HCT116 (cell line): Measurements from ENCODE around the gene ZNF607. TPM values are rescaled to one million over a fixed set of nuclear protein-coding genes. Genes with fewer than 3 reads are reported as not detected.

ENCODE experiments used
- ATAC-seq: fragments of 200-7000 bp; cut with Tn5 transposase; 2 replicates; pipeline ENCODE4 v1.9.1; 2020; ENCODE audit warnings: mild to moderate bottlenecking, moderate library complexity
- BruUV-seq: library from RNA; stranded (reverse); fragments of 400-500 nt; replicated peaks from 2 replicates; lab custom pipeline; 2021; lab: Mats Ljungman, UMichigan
- CTCF ChIA-PET: fragments of 300-600 bp; sonication (Branson Sonifier 250); formaldehyde crosslinking; loops from one replicate; lab custom pipeline; 2021; ENCODE audit warnings: antibody characterized with exemption; lab: Charles Lee
- POLR2A ChIA-PET: fragments of 300-600, 350-600 bp; sonication (Branson Sonifier 250); formaldehyde crosslinking; loops from one replicate; lab custom pipeline; 2021; ENCODE audit warnings: antibody characterized with exemption; lab: Charles Lee
- RAD21 ChIA-PET, 2 experiments: fragments of 300-600 bp; sonication (Branson Sonifier 250); formaldehyde crosslinking; loops; one replicate each; lab custom pipeline; 2023; ENCODE audit warnings: low total read pairs in 2 of 2; ENCODE audit not compliant: uncharacterized antibody in 2 of 2, unreplicated experiment in 2 of 2, low non-redundant PET in 1 of 2; lab: Charles Lee
- DNase-seq: peaks from one replicate; pipeline ENCODE4 v3.0.0-alpha.2; 2010; ENCODE audit warnings: low read depth, low spot score
- H2AFZ ChIP-seq: fragments of 200-600 bp; shearing (Covaris generic), sonication (generic); 2 replicates; pipeline ENCODE4 v1.6.1; 2017; ENCODE audit warnings: low read depth, mixed run types, mixed read lengths, antibody characterized with exemption, low read length; ENCODE audit not compliant: poor library complexity, severe bottlenecking
- H3K27ac ChIP-seq: 2 replicates; pipeline ENCODE4 v1.5.1; 2012; ENCODE audit warnings: low read depth, low read length
- H3K27me3 ChIP-seq: fragments of 200-600 bp; sonication (generic); 2 replicates; pipeline ENCODE4 v1.6.1; 2016; ENCODE audit warnings: mixed run types, low read length, mixed read lengths; ENCODE audit not compliant: insufficient read depth
- H3K36me3 ChIP-seq, 2 experiments: fragments of 200-500 bp in 1 of 2; fragments of 200-600 bp in 1 of 2; sonication (Bioruptor generic) in 1 of 2; sonication (generic) in 1 of 2; 2 replicates each; pipeline versions ENCODE4 v1.5.1 to v1.6.1; 2014 to 2016; ENCODE audit warnings: low read length in 2 of 2, inconsistent platforms in 1 of 2, mixed read lengths in 1 of 2, mixed run types in 1 of 2; ENCODE audit not compliant: insufficient read depth in 2 of 2, control insufficient read depth in 1 of 2
- H3K4me1 ChIP-seq, 2 experiments: fragments of 200-600 bp in 1 of 2; sonication (generic) in 1 of 2; 2 replicates each; pipeline versions ENCODE4 v1.5.1 to v1.6.1; 2012 to 2017; ENCODE audit warnings: low read length in 2 of 2, inconsistent platforms in 1 of 2, mild to moderate bottlenecking in 1 of 2, mixed read lengths in 1 of 2, mixed run types in 1 of 2, moderate library complexity in 1 of 2; ENCODE audit not compliant: insufficient read depth in 2 of 2, control insufficient read depth in 1 of 2
- H3K4me2 ChIP-seq: fragments of 200-600 bp; sonication (generic); 2 replicates; pipeline ENCODE4 v1.6.1; 2017; ENCODE audit warnings: mixed run types, low read length, mixed read lengths
- H3K4me3 ChIP-seq, 2 experiments: fragments of 200-600 bp in 1 of 2; sonication (generic) in 1 of 2; replicated peaks in 1 of 2; 2 replicates each; pipeline ENCODE4 v1.5.1; 2011 to 2016; ENCODE audit warnings: low read length in 2 of 2, control low read depth in 1 of 2, low read depth in 1 of 2, mild to moderate bottlenecking in 1 of 2, mixed read lengths in 1 of 2, mixed run types in 1 of 2
- H3K79me2 ChIP-seq: fragments of 200-600 bp; sonication (generic); 2 replicates; pipeline ENCODE4 v1.6.1; 2017; ENCODE audit warnings: mild to moderate bottlenecking, mixed run types, low read length, moderate library complexity, mixed read lengths; ENCODE audit not compliant: insufficient read depth
- H3K9ac ChIP-seq: fragments of 200-600 bp; sonication (generic); 2 replicates; pipeline ENCODE4 v1.6.1; 2016; ENCODE audit warnings: low read length, mixed read lengths
- H3K9me2 ChIP-seq: fragments of 200-600 bp; sonication (generic), shearing (Covaris generic); 2 replicates; pipeline ENCODE4 v1.6.1; 2017; ENCODE audit warnings: mixed run types, mild to moderate bottlenecking, moderate library complexity; ENCODE audit not compliant: insufficient read depth
- H3K9me3 ChIP-seq, 2 experiments: fragments of 200-500 bp in 1 of 2; fragments of 200-600 bp in 1 of 2; sonication (Bioruptor generic) in 1 of 2; sonication (generic) in 1 of 2; 2 replicates each; pipeline ENCODE4 v1.6.1; 2014 to 2017; ENCODE audit warnings: low read length in 2 of 2, mixed read lengths in 2 of 2, inconsistent platforms in 1 of 2, low read depth in 1 of 2, mild to moderate bottlenecking in 1 of 2, mixed run types in 1 of 2, moderate library complexity in 1 of 2; ENCODE audit not compliant: control insufficient read depth in 1 of 2, insufficient read depth in 1 of 2
- H4K20me1 ChIP-seq: fragments of 200-600 bp; sonication (generic), shearing (Covaris generic); 2 replicates; pipeline ENCODE4 v1.6.1; 2017; ENCODE audit warnings: mixed run types, mild to moderate bottlenecking, moderate library complexity; ENCODE audit not compliant: insufficient read depth
- ATF3 ChIP-seq: IDR thresholded peaks from 2 replicates; pipeline ENCODE4 v1.6.1; 2012
- CBX3 ChIP-seq: IDR thresholded peaks from 2 replicates; pipeline ENCODE4 v1.6.1; 2012; ENCODE audit warnings: low read depth
- CEBPB ChIP-seq: IDR thresholded peaks from 2 replicates; pipeline ENCODE4 v1.6.1; 2012; ENCODE audit warnings: low read depth
- CTCF ChIP-seq, 3 experiments: fragments of 200-600 bp in 1 of 3; sonication (generic) in 1 of 3; IDR thresholded peaks in 2 of 3; conservative IDR thresholded peaks in 1 of 3; 2 replicates each; pipeline ENCODE4 v1.5.1; 2012 to 2017; ENCODE audit warnings: low read depth in 2 of 3, low read length in 2 of 3, antibody characterized with exemption in 1 of 3, borderline replicate concordance in 1 of 3, control low read depth in 1 of 3, mild to moderate bottlenecking in 1 of 3, mixed read lengths in 1 of 3, mixed run types in 1 of 3, moderate library complexity in 1 of 3; ENCODE audit not compliant: insufficient read depth in 1 of 3
- EGR1 ChIP-seq: IDR thresholded peaks from 2 replicates; pipeline ENCODE4 v1.6.1; 2012; ENCODE audit warnings: low read depth
- ELF1 ChIP-seq: IDR thresholded peaks from 2 replicates; pipeline ENCODE4 v1.6.1; 2012; ENCODE audit warnings: low read depth, borderline replicate concordance
- EZH2 ChIP-seq: fragments of 200-600 bp; sonication (generic); IDR thresholded peaks from 2 replicates; pipeline ENCODE4 v1.6.1; 2017; ENCODE audit warnings: antibody characterized with exemption, mixed run types
- FOSL1 ChIP-seq: IDR thresholded peaks from 2 replicates; pipeline ENCODE4 v1.6.1; 2012; ENCODE audit warnings: low read depth
- MAX ChIP-seq: IDR thresholded peaks from 2 replicates; pipeline ENCODE4 v1.6.1; 2012
- POLR2AphosphoS5 ChIP-seq: IDR thresholded peaks from 2 replicates; pipeline ENCODE4 v1.6.1; 2011; ENCODE audit warnings: mild to moderate bottlenecking, low read depth, low read length, moderate library complexity
- RAD21 ChIP-seq: IDR thresholded peaks from 2 replicates; pipeline ENCODE4 v1.6.1; 2012; ENCODE audit warnings: low read depth, mild to moderate bottlenecking
- REST ChIP-seq: IDR thresholded peaks from 2 replicates; pipeline ENCODE4 v1.6.1; 2012; ENCODE audit warnings: low read depth
- SP1 ChIP-seq: IDR thresholded peaks from 2 replicates; pipeline ENCODE4 v1.6.1; 2012; ENCODE audit warnings: low read depth
- SRF ChIP-seq: IDR thresholded peaks from 2 replicates; pipeline ENCODE4 v1.6.1; 2012; ENCODE audit warnings: low read depth
- TCF7L2 ChIP-seq: IDR thresholded peaks from 2 replicates; pipeline ENCODE4 v1.7.0; 2011; ENCODE audit warnings: borderline replicate concordance, inconsistent platforms; ENCODE audit not compliant: insufficient read depth, insufficient read length; ENCODE audit errors: extremely low read depth
- ZBTB33 ChIP-seq: IDR thresholded peaks from 2 replicates; pipeline ENCODE4 v1.6.1; 2011; ENCODE audit warnings: mild to moderate bottlenecking, low read length, moderate library complexity; ENCODE audit not compliant: insufficient replicate concordance; ENCODE audit errors: extremely low read depth
- ZFX ChIP-seq: fragments of 450-650 bp; IDR thresholded peaks from 2 replicates; pipeline ENCODE4 v1.6.1; 2017
- ZNF274 ChIP-seq: fragments of 200-500 bp; sonication (Bioruptor generic); IDR thresholded peaks from 2 replicates; pipeline ENCODE4 v1.6.1; 2014; ENCODE audit warnings: mild to moderate bottlenecking, low read depth, low read length, inconsistent platforms
- intact Hi-C: fragments of 100-400 bp; cut with micrococcal nuclease; formaldehyde crosslinking; loops from 2 replicates; pipeline ENCODE4 v1.10.0; 2022
- total RNA-seq: library from RNA; stranded (reverse); gene quantifications from one replicate; pipeline ENCODE4 v1.2.1, GENCODE V29; 2021; ENCODE audit not compliant: unreplicated experiment

The ZNF607 gene
- total RNA-seq, 1 experiment from 2014 or later: 7.1 TPM

GRCh38 chr19:37719927-37720265 lies 335 bp upstream of the ZNF607 start:
- Histone ChIP-seq H3K4me2 (peak overlapping the region; percentile 78), H3K27me3 (no peaks in the 10 kb centered on the region), H3K9ac (no peak overlapping the region), H2AFZ (peak overlapping the region; percentile 69), H3K79me2 (peaks cover 7% of the 10 kb centered on the region; the same call in 1 of the 2 replicates)
- ChIA-PET POLR2A (interaction anchor here (1.4 kb wide), 1 partner anchor 60 kb away, joined by 3 read pairs; the partner anchor contains the start of gene ZNF573), RAD21 (no interaction called here)
- BruUV-seq: no TSS peak
- TF ChIP-seq ZFX (no peak), EGR1 (no peak), EZH2 (no peak), CTCF (IDR thresholded peaks at IDR 0.05 in 2 of 3, conservative IDR thresholded peaks at IDR 0.05 in 1 of 3; ENCODE audit: borderline replicate concordance in 1 of 3, insufficient read depth in 1 of 3, low read depth in 2 of 3, low read length in 2 of 3) (no peak), ELF1 (no peak), ZBTB33 (no peak), REST (no peak), MAX (no peak), FOSL1 (no peak), ZNF274 (no peak), SRF (no peak), CEBPB (no peak), RAD21 (no peak), ATF3 (no peak), POLR2AphosphoS5 (no peak), CBX3 (no peak), TCF7L2 (no peak), SP1 (no peak)
- TF ChIP-seq, all 23 proteins: peak for 0
- CTCF ChIA-PET: no interaction called here
- H3K9me3 ChIP-seq: no peaks in the 10 kb centered on the region
- no peaks in the 10 kb centered on the region for H3K36me3 ChIP-seq
- no peak for ATAC-seq
- H3K9me2 ChIP-seq: no peaks in the 10 kb centered on the region
- H3K27ac ChIP-seq: no peak overlapping the region
- peak overlapping the region; percentile 75 to 83; a peak in 3 of 4 replicates for H3K4me3 ChIP-seq
- H3K4me1 ChIP-seq: peaks cover 4 to 11% of the 10 kb centered on the region in 2 experiments; a peak in 1 of 4 replicates
- no peaks in the 10 kb centered on the region for H4K20me1 ChIP-seq
- intact Hi-C loops: loop anchor here (5.0 kb wide), 1 partner anchor 57 kb away; the partner anchor contains the start of gene ZNF573
- no peak for DNase-seq
